KMS-11 (cell line): ENCODE measurements around the gene NPFFR2.

Source experiments
- H2AFZ ChIP-seq: fragments of 200-600 bp; sonication (generic); 2 replicates; pipeline ENCODE4 v1.6.1; 2016; ENCODE audit warnings: antibody characterized with exemption, mixed run types, low read depth
- H3K27ac ChIP-seq: fragments of 200-600 bp; sonication (generic); 2 replicates; pipeline ENCODE4 v1.6.1; 2016; ENCODE audit warnings: mild to moderate bottlenecking, mixed run types
- H3K27me3 ChIP-seq: fragments of 200-600 bp; sonication (generic); 2 replicates; pipeline ENCODE4 v1.6.1; 2017; ENCODE audit warnings: mild to moderate bottlenecking, low read depth, mixed run types, moderate library complexity; ENCODE audit not compliant: insufficient read depth
- H3K36me3 ChIP-seq: fragments of 200-600 bp; sonication (generic); 2 replicates; pipeline ENCODE4 v1.6.1; 2017; ENCODE audit warnings: mild to moderate bottlenecking, mixed run types; ENCODE audit not compliant: insufficient read depth
- H3K4me1 ChIP-seq: fragments of 200-600 bp; sonication (generic); 2 replicates; pipeline ENCODE4 v1.6.1; 2016; ENCODE audit warnings: mild to moderate bottlenecking, low read depth, mixed run types; ENCODE audit not compliant: poor library complexity, severe bottlenecking
- H3K4me2 ChIP-seq: fragments of 200-600 bp; sonication (generic); 2 replicates; pipeline ENCODE4 v1.7.0; 2016; ENCODE audit warnings: mild to moderate bottlenecking, mixed run types
- H3K4me3 ChIP-seq: fragments of 200-600 bp; sonication (generic); IDR thresholded peaks from 2 replicates; pipeline ENCODE4 v1.6.1; 2017; ENCODE audit warnings: low read depth, low read length, mixed read lengths; ENCODE audit not compliant: insufficient read depth
- H3K79me2 ChIP-seq: fragments of 200-600 bp; sonication (generic); 2 replicates; pipeline ENCODE4 v1.6.1; 2016; ENCODE audit warnings: low read depth, mixed run types; ENCODE audit not compliant: insufficient read depth
- H3K9ac ChIP-seq: fragments of 200-600 bp; sonication (generic); 2 replicates; pipeline ENCODE4 v1.6.1; 2016; ENCODE audit warnings: mild to moderate bottlenecking, mixed run types
- H4K20me1 ChIP-seq: fragments of 200-600 bp; sonication (generic); 2 replicates; pipeline ENCODE4 v1.6.1; 2016; ENCODE audit warnings: mild to moderate bottlenecking, mixed run types; ENCODE audit not compliant: insufficient read depth
- CTCF ChIP-seq: fragments of 200-600 bp; sonication (generic); conservative IDR thresholded peaks from 2 replicates; pipeline ENCODE4 v1.6.1; 2017; ENCODE audit warnings: low read depth, mild to moderate bottlenecking, antibody characterized with exemption, low read length, moderate library complexity, mixed read lengths

The NPFFR2 gene

DNA sequence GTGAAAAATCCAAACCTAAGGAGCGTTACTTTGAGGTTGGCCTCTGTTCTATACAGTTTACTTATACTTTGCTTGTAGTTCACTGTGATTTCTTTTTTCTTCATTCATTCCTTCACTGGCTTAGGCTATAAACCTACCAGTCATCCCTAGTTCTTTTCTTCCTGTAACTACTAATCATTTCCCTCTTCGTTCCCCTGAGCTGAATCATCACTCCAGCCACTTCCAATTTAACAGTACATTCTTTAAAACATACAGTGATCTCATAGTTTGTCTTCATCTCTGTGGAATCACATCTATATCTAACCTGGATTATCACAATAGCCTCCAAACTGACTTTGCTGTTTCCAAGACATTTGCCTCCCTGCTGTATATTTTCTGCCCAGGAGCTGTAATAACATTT, 25.2 kb upstream of the NPFFR2 start:
- TF ChIP-seq CTCF = no peak
- no peak overlapping the region for H3K4me2 ChIP-seq
- H3K4me1 ChIP-seq = no peaks in the 10 kb centered on the region
- H3K9ac ChIP-seq = no peak overlapping the region
- no peak overlapping the region for H2AFZ ChIP-seq
- H3K27me3 ChIP-seq = no peaks in the 10 kb centered on the region
- no peak overlapping the region for H3K4me3 ChIP-seq
- no peaks in the 10 kb centered on the region for H3K79me2 ChIP-seq
- no peak overlapping the region for H3K27ac ChIP-seq
- H4K20me1 ChIP-seq = no peaks in the 10 kb centered on the region
- H3K36me3 ChIP-seq = no peaks in the 10 kb centered on the region

- no peak overlapping the region for H2AFZ ChIP-seq
- H4K20me1 ChIP-seq = no peaks in the 10 kb centered on the region
- no peaks in the 10 kb centered on the region for H3K27me3 ChIP-seq
- no peak overlapping the region for H3K4me2 ChIP-seq
- no peak overlapping the region for H3K9ac ChIP-seq
- no peak overlapping the region for H3K4me3 ChIP-seq
- no peaks in the 10 kb centered on the region for H3K79me2 ChIP-seq
- no peak overlapping the region for H3K27ac ChIP-seq
- TF ChIP-seq CTCF = no peak
- H3K4me1 ChIP-seq = no peaks in the 10 kb centered on the region
- H3K36me3 ChIP-seq = no peaks in the 10 kb centered on the region
These were observed 19.9 kb upstream of the NPFFR2 start for GRCh38 chr4:72011906-72012305.

GRCh38 chr4:72016011-72016410, 15.8 kb upstream of the NPFFR2 start:
- Histone ChIP-seq H3K4me1 (no peaks in the 10 kb centered on the region), H3K36me3 (no peaks in the 10 kb centered on the region), H3K9ac (no peak overlapping the region), H3K79me2 (no peaks in the 10 kb centered on the region), H3K27me3 (no peaks in the 10 kb centered on the region), H3K4me2 (no peak overlapping the region), H3K4me3 (no peak overlapping the region), H4K20me1 (no peaks in the 10 kb centered on the region), H2AFZ (no peak overlapping the region), H3K27ac (no peak overlapping the region)
- TF ChIP-seq CTCF = no peak

DNA sequence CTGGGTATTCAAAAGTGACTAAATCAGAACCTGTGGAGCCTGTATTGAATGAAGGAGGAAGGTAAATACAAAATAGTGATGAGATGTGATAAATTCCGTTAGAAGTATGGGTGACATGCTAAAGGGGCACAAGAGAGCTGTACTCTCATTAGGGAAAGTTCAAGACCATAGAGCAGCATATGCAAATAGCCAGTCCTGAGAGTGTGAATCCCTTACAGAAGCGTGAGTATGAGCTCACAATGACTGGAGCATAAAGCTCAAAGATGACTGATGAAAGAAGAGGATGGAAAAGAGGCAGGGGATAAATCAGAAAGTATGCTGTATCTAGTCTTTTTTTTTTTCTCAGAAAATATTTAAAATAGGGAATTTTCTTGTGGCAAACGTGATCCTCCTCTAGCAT, 12.1 kb upstream of the NPFFR2 start:
- H3K27ac ChIP-seq = no peak overlapping the region

More for the DNA sequence above, 12.1 kb upstream of the NPFFR2 start:
- no peak for TF ChIP-seq CTCF
- H3K79me2 ChIP-seq = no peaks in the 10 kb centered on the region
- H2AFZ ChIP-seq = no peak overlapping the region
- H3K4me3 ChIP-seq = no peak overlapping the region
- H3K9ac ChIP-seq = no peak overlapping the region
- H3K36me3 ChIP-seq = no peaks in the 10 kb centered on the region
- H3K4me2 ChIP-seq = no peak overlapping the region
- no peaks in the 10 kb centered on the region for H3K27me3 ChIP-seq
- H4K20me1 ChIP-seq = no peaks in the 10 kb centered on the region
- H3K4me1 ChIP-seq = no peaks in the 10 kb centered on the region
